Body of pancreas (tissue), 4 donors: Measurements from ENCODE around the gene MAST4. TPM values are rescaled to one million over a fixed set of nuclear protein-coding genes. Genes with fewer than 3 reads are reported as not detected.

ENCODE experiments used
- ATAC-seq: fragments of 150-250 bp; one replicate; pipeline ENCODE4 v1.9.1; 2016
- DNase-seq, 4 donors: peaks; one replicate each; pipeline ENCODE4 v3.0.0-alpha.2; 2019
- H3K27ac ChIP-seq, 4 donors: fragments of 200-600 bp; sonication (generic); 1 replicate in 3 of 4; 2 replicates in 1 of 4; pipeline versions ENCODE4 v1.5.1 to v1.6.1; 2016 to 2019; ENCODE audit warnings: mild to moderate bottlenecking in 1 of 4, mixed read lengths in 1 of 4, moderate library complexity in 1 of 4
- H3K27me3 ChIP-seq, 2 donors: fragments of 200-600 bp; sonication (generic); one replicate each; pipeline ENCODE4 v1.6.0; 2016; ENCODE audit warnings: mild to moderate bottlenecking in 1 of 2
- H3K36me3 ChIP-seq, 2 donors: fragments of 200-600 bp; sonication (generic); replicated peaks in 1 of 2; 2 replicates each; pipeline ENCODE4 v1.5.1; 2016; ENCODE audit warnings: low read depth in 2 of 2; ENCODE audit not compliant: insufficient read depth in 1 of 2
- H3K4me1 ChIP-seq: fragments of 200-600 bp; sonication (generic); one replicate; pipeline ENCODE4 v1.6.0; 2016
- H3K4me3 ChIP-seq, 2 donors: fragments of 200-600 bp; sonication (generic); 1 replicate in 1 of 2; 2 replicates in 1 of 2; pipeline ENCODE4 v1.5.1; 2016 to 2019
- H3K9me3 ChIP-seq, 3 donors: fragments of 200-600 bp; sonication (generic); 1 replicate in 2 of 3; 2 replicates in 1 of 3; pipeline ENCODE4 v1.5.1; 2016
- POLR2A ChIP-seq, 3 donors: fragments of 450-650 bp; IDR thresholded peaks; one replicate each; pipeline ENCODE4 v1.6.1; 2016; ENCODE audit warnings: antibody characterized with exemption in 3 of 3, mild to moderate bottlenecking in 2 of 3
- WGBS, 2 donors: methylation state at CpG; one replicate each; pipeline ENCODE4 v1.1.5; 2017; 5-methylcytosine and 5-hydroxymethylcytosine counted together
- intact Hi-C: fragments of 100-400 bp; cut with DNase I; formaldehyde crosslinking; loops from one replicate; pipeline ENCODE4 v1.15.1; 2023
- total RNA-seq, 2 donors: library from RNA; depleted of rRNA; stranded (reverse); fragments of >200 nt; gene quantifications; one replicate each; pipeline ENCODE4 v1.1.0, GENCODE V29; 2016
- TF ChIP-seq, protein P1 (sequence below), 7 experiments: fragments of 450-650 bp in 4 of 7; fragments of 200-600 bp in 3 of 7; sonication (generic) in 3 of 7; IDR thresholded peaks; one replicate each; pipeline ENCODE4 v1.5.1; 2016 to 2019; ENCODE audit warnings: antibody characterized with exemption in 7 of 7

MAST4 gene
- total RNA-seq, 2 donors from 2014 or later, result 17.9 to 29.7 TPM

DNA sequence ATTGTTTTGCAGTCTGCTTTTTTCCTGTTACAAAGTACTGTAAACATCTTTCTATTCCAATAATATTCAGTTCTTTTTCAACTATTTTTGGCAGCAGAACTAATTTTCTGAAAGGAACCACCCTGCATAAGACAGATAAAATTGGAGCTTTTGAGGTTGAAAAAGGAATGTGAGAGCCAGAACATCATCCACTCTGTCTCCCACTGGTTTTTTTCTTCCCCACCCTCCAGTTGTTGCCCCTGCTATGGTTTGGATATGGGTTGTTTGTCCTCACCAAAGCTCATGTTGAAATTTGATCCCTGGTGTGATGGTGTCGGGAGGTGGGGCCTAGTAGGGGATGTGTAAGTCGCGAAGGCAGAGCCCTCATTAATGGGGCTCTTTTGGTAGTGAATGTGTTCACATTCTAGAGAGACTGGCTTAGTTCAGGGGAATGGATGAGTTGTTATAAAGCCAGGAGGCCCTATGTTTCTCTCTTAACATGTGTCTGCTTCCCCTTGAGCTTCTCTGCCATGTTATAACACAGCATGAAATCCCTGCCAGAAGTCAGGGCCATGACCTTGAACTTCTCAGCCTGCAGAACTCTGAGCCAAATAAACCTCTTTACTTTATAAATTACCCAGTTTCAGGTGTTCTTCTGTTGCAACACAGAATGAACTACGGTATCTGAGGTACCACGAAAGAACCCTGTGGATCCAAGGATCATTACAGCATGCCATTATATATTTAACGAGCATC lies 34.8 kb upstream of the MAST4 start:
- ATAC-seq (no peak), DNase-seq (no peak)
- H3K4me1 ChIP-seq, result no peaks in the 10 kb centered on the region
- no peak overlapping the region for H3K4me3 ChIP-seq
- TF ChIP-seq POLR2A (IDR thresholded peaks at IDR 0.05), result no peak
- TF ChIP-seq, protein P1, sequence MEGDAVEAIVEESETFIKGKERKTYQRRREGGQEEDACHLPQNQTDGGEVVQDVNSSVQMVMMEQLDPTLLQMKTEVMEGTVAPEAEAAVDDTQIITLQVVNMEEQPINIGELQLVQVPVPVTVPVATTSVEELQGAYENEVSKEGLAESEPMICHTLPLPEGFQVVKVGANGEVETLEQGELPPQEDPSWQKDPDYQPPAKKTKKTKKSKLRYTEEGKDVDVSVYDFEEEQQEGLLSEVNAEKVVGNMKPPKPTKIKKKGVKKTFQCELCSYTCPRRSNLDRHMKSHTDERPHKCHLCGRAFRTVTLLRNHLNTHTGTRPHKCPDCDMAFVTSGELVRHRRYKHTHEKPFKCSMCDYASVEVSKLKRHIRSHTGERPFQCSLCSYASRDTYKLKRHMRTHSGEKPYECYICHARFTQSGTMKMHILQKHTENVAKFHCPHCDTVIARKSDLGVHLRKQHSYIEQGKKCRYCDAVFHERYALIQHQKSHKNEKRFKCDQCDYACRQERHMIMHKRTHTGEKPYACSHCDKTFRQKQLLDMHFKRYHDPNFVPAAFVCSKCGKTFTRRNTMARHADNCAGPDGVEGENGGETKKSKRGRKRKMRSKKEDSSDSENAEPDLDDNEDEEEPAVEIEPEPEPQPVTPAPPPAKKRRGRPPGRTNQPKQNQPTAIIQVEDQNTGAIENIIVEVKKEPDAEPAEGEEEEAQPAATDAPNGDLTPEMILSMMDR (IDR thresholded peaks at IDR 0.05), result no peak
- no peak overlapping the region for H3K27ac ChIP-seq
- intact Hi-C loops, result no loop called here
- 79 to 81% methylated on average over 6 of the region's 6 CpGs for WGBS, 2 donors
- no peaks in the 10 kb centered on the region for H3K27me3 ChIP-seq
- no peaks in the 10 kb centered on the region for H3K9me3 ChIP-seq
- H3K36me3 ChIP-seq, result no peaks in the 10 kb centered on the region

GRCh38 chr5:66565878-66566277 lies 30.3 kb upstream of the MAST4 start:
- intact Hi-C loops, result no loop called here
- H3K4me1 ChIP-seq, result no peaks in the 10 kb centered on the region
- H3K4me3 ChIP-seq, result no peak overlapping the region
- no peak for DNase-seq
- no peaks in the 10 kb centered on the region for H3K9me3 ChIP-seq
- H3K27me3 ChIP-seq, result no peaks in the 10 kb centered on the region
- WGBS, 2 donors, result 73 to 82% methylated on average over 2 of the region's 2 CpGs
- TF ChIP-seq, protein P1 (IDR thresholded peaks at IDR 0.05), result no peak
- no peak overlapping the region for H3K27ac ChIP-seq
- no peak for ATAC-seq
- H3K36me3 ChIP-seq, result no peaks in the 10 kb centered on the region

- DNase-seq (no peak), ATAC-seq (no peak)
- TF ChIP-seq, protein P1 (IDR thresholded peaks at IDR 0.05), result no peak
- TF ChIP-seq POLR2A (IDR thresholded peaks at IDR 0.05), result no peak
- WGBS, 2 donors, result 65 to 66% methylated on average over 3 of the region's 3 CpGs
- Histone ChIP-seq H3K4me3 (no peak overlapping the region), H3K27ac (no peak overlapping the region), H3K36me3 (no peaks in the 10 kb centered on the region), H3K9me3 (no peaks in the 10 kb centered on the region), H3K27me3 (no peaks in the 10 kb centered on the region), H3K4me1 (no peaks in the 10 kb centered on the region)
- intact Hi-C loops, result no loop called here
These were observed 28.7 kb upstream of the MAST4 start for GRCh38 chr5:66567474-66567873.

DNA sequence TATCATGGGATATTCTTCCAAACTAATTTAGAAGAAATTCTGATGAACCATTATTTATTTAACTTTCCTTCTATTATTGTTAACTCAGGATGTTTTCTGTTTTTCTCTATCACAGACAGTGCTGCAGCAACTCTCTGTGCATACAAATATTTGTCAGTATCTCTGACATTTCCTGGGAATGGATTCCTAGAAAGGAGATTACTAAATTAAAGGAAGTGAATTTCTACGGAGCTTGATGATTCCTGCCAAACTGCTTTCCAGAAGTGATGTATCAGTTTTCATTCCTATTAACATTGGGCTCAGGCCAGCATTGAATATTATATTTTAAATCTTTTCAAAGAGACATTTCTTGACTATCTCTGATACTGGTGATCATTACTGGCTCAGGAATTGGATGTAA lies 26.0 kb upstream of the MAST4 start:
- WGBS, 2 donors, result 7 to 12% methylated on average over 1 of the region's 1 CpG
- Histone ChIP-seq H3K9me3 (no peaks in the 10 kb centered on the region), H3K4me3 (no peak overlapping the region), H3K27me3 (no peaks in the 10 kb centered on the region), H3K4me1 (no peaks in the 10 kb centered on the region), H3K27ac (no peak overlapping the region), H3K36me3 (no peaks in the 10 kb centered on the region)
- intact Hi-C loops, result no loop called here
- DNase-seq (no peak), ATAC-seq (no peak)
- TF ChIP-seq, protein P1 (IDR thresholded peaks at IDR 0.05), result no peak
- TF ChIP-seq POLR2A (IDR thresholded peaks at IDR 0.05), result no peak

DNA sequence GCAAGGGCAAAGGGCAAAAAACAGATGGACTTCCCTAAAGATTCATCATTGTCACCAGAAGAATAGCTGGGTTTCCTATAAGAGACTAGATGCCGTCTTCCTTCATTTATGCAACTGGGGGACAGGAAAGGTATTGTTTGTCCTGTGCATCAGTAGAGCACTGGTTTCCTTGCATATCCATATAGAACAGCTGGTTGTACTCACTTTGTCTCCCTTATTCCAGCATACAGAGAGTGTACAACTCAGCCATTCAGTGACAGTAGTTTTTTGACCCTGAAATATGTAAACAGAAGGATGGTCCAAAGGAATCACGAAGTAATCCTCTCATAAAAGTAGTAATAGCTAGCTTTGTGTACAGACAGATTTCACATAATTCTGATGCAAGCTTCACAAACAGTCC lies 22.5 kb upstream of the MAST4 start:
- WGBS, 2 donors, result 55 to 66% methylated on average over 2 of the region's 2 CpGs

More for the DNA sequence above, 22.5 kb upstream of the MAST4 start:
- ATAC-seq (no peak), DNase-seq (no peak)
- H3K4me3 ChIP-seq, result no peak overlapping the region
- intact Hi-C loops, result no loop called here
- no peaks in the 10 kb centered on the region for H3K27me3 ChIP-seq
- H3K9me3 ChIP-seq, result no peaks in the 10 kb centered on the region
- no peak overlapping the region for H3K27ac ChIP-seq
- TF ChIP-seq POLR2A (IDR thresholded peaks at IDR 0.05), result no peak
- H3K36me3 ChIP-seq, result no peaks in the 10 kb centered on the region
- no peaks in the 10 kb centered on the region for H3K4me1 ChIP-seq
